OCI-LY7 (cell line): ENCODE measurements around the gene STAT5A. TPM values are rescaled to one million over a fixed set of nuclear protein-coding genes. Genes with fewer than 3 reads are reported as not detected.

Experiments used
- BruUV-seq: library from RNA; stranded (reverse); fragments of 400-500 nt; replicated peaks from 2 replicates; lab custom pipeline; 2021; lab: Mats Ljungman, UMichigan
- CTCF ChIA-PET: fragments of 300-600 bp; sonication (Branson Sonifier 250); formaldehyde crosslinking; loops from one replicate; lab custom pipeline; 2022; ENCODE audit warnings: antibody characterized with exemption; ENCODE audit not compliant: unreplicated experiment; lab: Charles Lee
- POLR2A ChIA-PET: fragments of 300-600 bp; sonication (Branson Sonifier 250); formaldehyde crosslinking; loops from one replicate; lab custom pipeline; 2022; ENCODE audit warnings: antibody characterized with exemption; lab: Charles Lee
- DNase-seq: peaks from one replicate; pipeline ENCODE4 v3.0.0-alpha.2; 2015; ENCODE audit warnings: low spot score
- H2AFZ ChIP-seq: fragments of 200-600 bp; sonication (generic), shearing (Covaris generic); 2 replicates; pipeline ENCODE4 v1.6.1; 2014; ENCODE audit warnings: mild to moderate bottlenecking, antibody characterized with exemption, low read length, moderate library complexity
- H3K27ac ChIP-seq: fragments of 200-600 bp; sonication (generic); 2 replicates; pipeline ENCODE4 v1.5.1; 2014; ENCODE audit warnings: mixed run types, low read depth, mild to moderate bottlenecking, moderate library complexity, low read length, inconsistent platforms; ENCODE audit not compliant: poor library complexity, severe bottlenecking
- H3K36me3 ChIP-seq: fragments of 200-600 bp; sonication (generic); 2 replicates; pipeline ENCODE4 v1.6.1; 2014; ENCODE audit warnings: mild to moderate bottlenecking, antibody characterized with exemption, low read length, moderate library complexity, mixed read lengths; ENCODE audit not compliant: insufficient read depth
- H3K4me1 ChIP-seq: fragments of 200-600 bp; sonication (generic); 2 replicates; pipeline ENCODE4 v1.5.1; 2014; ENCODE audit warnings: mild to moderate bottlenecking, low read length; ENCODE audit not compliant: insufficient read depth, poor library complexity, severe bottlenecking
- H3K4me2 ChIP-seq: fragments of 200-600 bp; sonication (generic); 2 replicates; pipeline ENCODE4 v1.6.1; 2014; ENCODE audit warnings: mild to moderate bottlenecking, low read length
- H3K4me3 ChIP-seq: fragments of 200-600 bp; sonication (generic); 2 replicates; pipeline ENCODE4 v1.5.1; 2014; ENCODE audit warnings: mild to moderate bottlenecking, low read depth, low read length; ENCODE audit not compliant: poor library complexity, severe bottlenecking
- H3K79me2 ChIP-seq: fragments of 200-600 bp; sonication (generic); 2 replicates; pipeline ENCODE4 v1.6.1; 2016; ENCODE audit warnings: low read depth, mild to moderate bottlenecking, low read length, moderate library complexity, mixed read lengths; ENCODE audit not compliant: insufficient read depth
- H3K9me2 ChIP-seq: fragments of 200-600 bp; sonication (generic); 2 replicates; pipeline ENCODE4 v1.6.1; 2016; ENCODE audit warnings: mild to moderate bottlenecking, low read length, mixed read lengths; ENCODE audit not compliant: insufficient read depth
- H3K9me3 ChIP-seq: fragments of 200-600 bp; sonication (generic); 2 replicates; pipeline ENCODE4 v1.6.1; 2014; ENCODE audit warnings: mild to moderate bottlenecking, mixed run types, low read length, mixed read lengths
- H4K20me1 ChIP-seq: fragments of 200-600 bp; sonication (generic); 2 replicates; pipeline ENCODE4 v1.6.1; 2014; ENCODE audit warnings: mild to moderate bottlenecking, antibody characterized with exemption, low read length, moderate library complexity, mixed read lengths; ENCODE audit not compliant: insufficient read depth
- CTCF ChIP-seq: fragments of 200-600 bp; sonication (generic); conservative IDR thresholded peaks from 2 replicates; pipeline ENCODE4 v1.5.1; 2014; ENCODE audit warnings: mild to moderate bottlenecking, antibody characterized with exemption, low read length, moderate library complexity, mixed read lengths
- EZH2phosphoT487 ChIP-seq: fragments of 200-600 bp; sonication (generic); IDR thresholded peaks from 2 replicates; pipeline ENCODE4 v1.6.1; 2018; ENCODE audit warnings: low read depth, borderline replicate concordance, mild to moderate bottlenecking, mixed run types, antibody characterized with exemption, low read length, moderate library complexity, mixed read lengths
- intact Hi-C: fragments of 100-400 bp; cut with micrococcal nuclease; formaldehyde crosslinking; loops from one replicate; pipeline ENCODE4 v1.10.0; 2022; ENCODE audit not compliant: unreplicated experiment
- total RNA-seq, 2 experiments: library from RNA; depleted of rRNA in 1 of 2; stranded (reverse); fragments of >200 nt in 1 of 2; shearing (Covaris generic) in 1 of 2; gene quantifications; 2 replicates each; pipeline ENCODE4 v1.2.3, GENCODE V29; 2014 to 2022

STAT5A gene
- total RNA-seq, 2 experiments from 2014 or later: 1.9 to 7.9 TPM

DNA sequence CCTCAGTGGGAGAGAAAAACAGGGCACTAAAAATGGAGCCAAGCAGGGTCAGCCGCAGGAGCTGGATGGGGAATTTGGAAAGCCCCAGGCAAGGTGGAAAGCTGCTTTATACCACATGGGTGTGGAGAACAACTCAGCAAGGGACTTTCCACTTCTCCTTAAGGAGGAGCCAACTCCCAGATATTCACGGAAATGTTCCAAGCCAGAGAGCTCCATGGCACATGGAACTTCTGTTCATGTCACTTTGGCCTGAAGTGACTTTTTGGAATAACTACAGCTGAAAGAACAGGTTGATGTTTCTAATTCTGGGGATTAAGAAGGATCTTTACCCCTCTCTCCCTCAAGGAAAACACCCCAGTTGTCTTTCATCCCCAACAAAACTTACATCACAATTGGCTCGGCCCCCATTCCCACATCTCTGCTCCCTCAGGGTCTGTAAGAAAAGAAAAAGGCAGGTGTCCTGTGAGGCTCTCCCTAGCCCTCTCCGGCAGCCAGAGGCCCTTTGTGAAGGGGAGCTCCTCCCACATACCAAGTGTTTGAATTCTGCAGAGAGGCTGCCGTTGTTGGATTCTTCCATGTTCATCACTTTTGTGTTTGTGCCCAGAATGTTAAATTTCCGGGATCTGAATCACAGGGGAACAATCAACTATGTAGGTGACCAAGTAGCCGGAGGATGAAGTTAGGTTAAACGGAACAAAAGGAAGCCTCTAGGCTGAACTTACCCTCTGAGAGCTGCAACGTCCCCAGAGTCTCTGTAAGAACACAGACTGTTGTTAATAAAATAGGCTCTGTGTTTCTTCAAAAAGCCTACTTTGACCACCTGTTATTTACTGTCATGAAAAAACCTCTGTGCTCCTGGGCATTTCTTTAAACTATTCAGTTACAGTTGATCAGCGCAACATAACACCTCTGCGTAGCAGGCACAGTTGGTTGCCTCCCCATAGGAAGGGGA lies 41.0 kb downstream of the STAT5A start:
- no peak overlapping the region for H3K4me3 ChIP-seq
- DNase-seq: no peak
- CTCF ChIA-PET: no interaction called here
- peaks cover 24% of the 10 kb centered on the region; the same call in 1 of the 2 replicates for H3K36me3 ChIP-seq
- POLR2A ChIA-PET: interaction anchor here (0.5 kb wide), 1 partner anchor 690 kb away, joined by 3 read pairs; no protein-coding TSS in a partner anchor
- no peak overlapping the region for H3K27ac ChIP-seq
- TF ChIP-seq EZH2phosphoT487 (no peak), CTCF (no peak)
- H2AFZ ChIP-seq: no peak overlapping the region
- no peaks in the 10 kb centered on the region for H3K79me2 ChIP-seq
- no peaks in the 10 kb centered on the region for H4K20me1 ChIP-seq
- H3K4me1 ChIP-seq: no peaks in the 10 kb centered on the region
- no peaks in the 10 kb centered on the region for H3K9me2 ChIP-seq
- intact Hi-C loops: no loop called here
- BruUV-seq: no TSS peak
- no peaks in the 10 kb centered on the region for H3K9me3 ChIP-seq
- no peak overlapping the region for H3K4me2 ChIP-seq

DNA sequence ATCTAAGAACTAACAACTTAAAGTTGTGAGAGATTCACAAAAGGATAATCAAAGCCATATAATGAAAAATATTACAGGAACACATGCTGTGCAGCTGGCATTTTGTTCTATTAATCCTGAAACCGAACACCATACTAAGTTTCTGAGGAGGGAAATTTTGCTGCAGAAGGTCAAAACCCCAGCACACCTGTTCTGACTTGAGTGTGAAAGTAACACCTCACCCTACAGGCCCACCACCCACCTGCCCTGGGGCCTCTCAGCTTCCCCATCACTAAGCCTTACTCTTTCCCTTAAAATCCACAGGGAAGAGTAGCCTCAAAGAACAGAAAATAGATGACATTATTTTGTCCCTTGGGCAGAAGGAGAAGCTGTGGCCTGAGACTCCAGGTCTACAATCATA lies 44.8 kb downstream of the STAT5A start:
- Histone ChIP-seq H2AFZ (no peak overlapping the region), H3K27ac (no peak overlapping the region), H3K36me3 (peaks cover 47% of the 10 kb centered on the region; the same call in 1 of the 2 replicates), H3K4me1 (no peaks in the 10 kb centered on the region), H3K9me3 (no peaks in the 10 kb centered on the region), H3K4me2 (no peak overlapping the region), H3K79me2 (no peaks in the 10 kb centered on the region), H3K9me2 (no peaks in the 10 kb centered on the region), H3K4me3 (no peak overlapping the region), H4K20me1 (no peaks in the 10 kb centered on the region)
- DNase-seq: no peak
- ChIA-PET CTCF (no interaction called here), POLR2A (interaction anchor here (0.7 kb wide), 1 partner anchor 336 kb away, joined by 3 read pairs; no protein-coding TSS in a partner anchor)
- intact Hi-C loops: no loop called here
- TF ChIP-seq EZH2phosphoT487: no peak
- no peak for TF ChIP-seq CTCF
- BruUV-seq: no TSS peak

- TF ChIP-seq EZH2phosphoT487 (no peak), CTCF (peak; percentile 36; the same call in 1 of the 2 replicates)
- no peak for DNase-seq
- BruUV-seq: no TSS peak
Measured at GRCh38 chr17:42334677-42335076, 46.4 kb downstream of the STAT5A start.

More at GRCh38 chr17:42334677-42335076, 46.4 kb downstream of the STAT5A start:
- Histone ChIP-seq H3K9me2 (no peaks in the 10 kb centered on the region), H3K4me2 (no peak overlapping the region), H3K9me3 (no peaks in the 10 kb centered on the region), H3K4me1 (no peaks in the 10 kb centered on the region), H2AFZ (no peak overlapping the region), H4K20me1 (no peaks in the 10 kb centered on the region), H3K27ac (no peak overlapping the region), H3K79me2 (no peaks in the 10 kb centered on the region), H3K4me3 (no peak overlapping the region), H3K36me3 (peaks cover 47% of the 10 kb centered on the region; the same call in 1 of the 2 replicates)
- intact Hi-C loops: no loop called here
- CTCF ChIA-PET: no interaction called here
- POLR2A ChIA-PET: no interaction called here
